ENCODE results near the gene KIAA0319L.

- TF ChIP-seq, protein P1, sequence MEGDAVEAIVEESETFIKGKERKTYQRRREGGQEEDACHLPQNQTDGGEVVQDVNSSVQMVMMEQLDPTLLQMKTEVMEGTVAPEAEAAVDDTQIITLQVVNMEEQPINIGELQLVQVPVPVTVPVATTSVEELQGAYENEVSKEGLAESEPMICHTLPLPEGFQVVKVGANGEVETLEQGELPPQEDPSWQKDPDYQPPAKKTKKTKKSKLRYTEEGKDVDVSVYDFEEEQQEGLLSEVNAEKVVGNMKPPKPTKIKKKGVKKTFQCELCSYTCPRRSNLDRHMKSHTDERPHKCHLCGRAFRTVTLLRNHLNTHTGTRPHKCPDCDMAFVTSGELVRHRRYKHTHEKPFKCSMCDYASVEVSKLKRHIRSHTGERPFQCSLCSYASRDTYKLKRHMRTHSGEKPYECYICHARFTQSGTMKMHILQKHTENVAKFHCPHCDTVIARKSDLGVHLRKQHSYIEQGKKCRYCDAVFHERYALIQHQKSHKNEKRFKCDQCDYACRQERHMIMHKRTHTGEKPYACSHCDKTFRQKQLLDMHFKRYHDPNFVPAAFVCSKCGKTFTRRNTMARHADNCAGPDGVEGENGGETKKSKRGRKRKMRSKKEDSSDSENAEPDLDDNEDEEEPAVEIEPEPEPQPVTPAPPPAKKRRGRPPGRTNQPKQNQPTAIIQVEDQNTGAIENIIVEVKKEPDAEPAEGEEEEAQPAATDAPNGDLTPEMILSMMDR (IDR thresholded peaks at IDR 0.05), result no peak
- no peak for TF ChIP-seq POLR2A (IDR thresholded peaks at IDR 0.05)
Observed at GRCh38 chr1:35536556-35537162, 20.5 kb downstream of the KIAA0319L start.
